GM12875 (cell line): ENCODE data around the gene FAM25C.
"Not testable (repeated sequence)": the region's sequence is repeated elsewhere in the genome, so short reads cannot be mapped to it uniquely, and the experiment has no call there.

Source experiments
- H3K4me3 ChIP-seq: one replicate; pipeline ENCODE4 v1.5.1; 2011; ENCODE audit warnings: low read depth, low read length, control low read depth

The FAM25C gene

DNA sequence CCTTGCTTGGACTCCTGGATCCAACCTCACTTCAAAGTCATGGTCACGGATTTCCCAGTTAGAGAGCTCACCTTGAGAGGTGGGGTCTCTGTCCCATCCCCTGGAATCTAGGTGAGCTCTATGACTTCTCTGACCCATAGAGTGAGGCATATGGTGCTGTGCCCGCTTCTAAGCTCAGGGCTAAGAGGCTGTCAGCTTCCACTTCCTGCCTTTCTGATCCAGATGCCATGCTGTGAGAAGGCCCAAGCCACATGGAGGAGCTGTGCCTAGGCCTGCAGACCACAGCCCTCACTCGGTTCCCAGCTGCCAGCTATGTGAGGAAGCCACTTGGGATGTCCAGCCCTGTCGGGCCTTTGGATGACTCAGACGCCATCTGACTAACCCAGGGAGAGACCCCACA lies 39.9 kb downstream of the FAM25C start:
- H3K4me3 ChIP-seq = not testable (repeated sequence)

DNA sequence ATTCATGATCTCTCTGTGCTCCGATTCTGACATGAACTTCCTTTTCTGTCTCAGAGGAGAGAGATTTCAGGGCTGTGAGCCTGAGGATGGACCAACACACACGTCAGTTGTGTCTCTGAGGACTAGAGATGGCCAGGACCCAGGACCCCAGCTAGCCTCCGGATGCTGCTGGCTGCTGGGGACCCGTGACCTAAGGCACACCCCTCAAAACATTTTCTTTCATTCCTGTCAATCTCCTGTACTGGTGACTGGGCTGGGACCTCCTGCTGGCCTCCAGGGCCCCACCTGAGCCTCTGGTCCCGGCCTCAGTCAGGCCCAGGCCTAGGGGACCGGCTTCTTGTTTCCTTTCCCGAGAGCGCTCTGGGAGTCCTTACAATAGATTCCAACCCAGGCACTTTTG lies 42.4 kb downstream of the FAM25C start:
- H3K4me3 ChIP-seq = not testable (repeated sequence)

DNA sequence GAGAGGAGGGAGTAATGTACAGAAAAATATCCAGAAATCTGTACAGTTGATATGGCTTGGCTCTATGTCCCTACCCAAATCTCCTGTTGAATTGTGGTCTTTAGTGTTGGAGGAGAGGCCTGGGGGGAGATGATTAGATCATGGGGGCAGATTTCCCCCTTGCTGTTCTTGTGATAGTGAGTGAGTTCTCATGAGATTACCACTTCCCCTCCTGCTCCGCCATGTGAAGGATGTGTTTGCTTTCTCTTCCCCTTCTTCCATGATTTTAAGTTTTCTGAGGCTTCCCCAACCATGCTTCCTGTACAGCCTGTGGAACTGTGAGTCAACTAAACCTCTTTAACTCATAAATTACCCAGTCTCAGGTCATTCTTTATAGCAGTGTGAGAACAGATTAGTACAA lies 52.2 kb downstream of the FAM25C start:
- not testable (repeated sequence) for H3K4me3 ChIP-seq
